Panc1 (cell line): ENCODE measurements around the gene PRKCD. TPM values are rescaled to one million over a fixed set of nuclear protein-coding genes. Genes with fewer than 3 reads are reported as not detected.

Experiments used
- ATAC-seq: fragments of 200-7000 bp; cut with Tn5 transposase; 2 replicates; pipeline ENCODE4 v1.9.1; 2020; ENCODE audit warnings: mild to moderate bottlenecking, moderate library complexity
- BruUV-seq: library from RNA; stranded (reverse); fragments of 400-500 nt; replicated peaks from 2 replicates; lab custom pipeline; 2021; lab: Mats Ljungman, UMichigan
- CTCF ChIA-PET: fragments of 300-600 bp; sonication (Branson Sonifier 250); formaldehyde crosslinking; loops from one replicate; lab custom pipeline; 2022; ENCODE audit warnings: antibody characterized with exemption; lab: Charles Lee
- POLR2A ChIA-PET: fragments of 300-600 bp; sonication (Branson Sonifier 250); formaldehyde crosslinking; loops from one replicate; lab custom pipeline; 2022; ENCODE audit warnings: antibody characterized with exemption; lab: Charles Lee
- DNase-seq: peaks from one replicate; pipeline ENCODE4 v3.0.0-alpha.2; 2010; ENCODE audit warnings: low read depth, low spot score
- H3K27ac ChIP-seq: 2 replicates; pipeline ENCODE4 v1.5.1; 2011; ENCODE audit warnings: mild to moderate bottlenecking, low read length, inconsistent platforms
- H3K27me3 ChIP-seq: fragments of 200-500 bp; sonication (Bioruptor generic); 2 replicates; pipeline ENCODE4 v1.6.0; 2014; ENCODE audit warnings: low read length, inconsistent platforms; ENCODE audit not compliant: control insufficient read depth, insufficient read depth
- H3K36me3 ChIP-seq: fragments of 200-500 bp; sonication (Bioruptor generic); 2 replicates; pipeline ENCODE4 v1.5.1; 2014; ENCODE audit warnings: inconsistent platforms, mild to moderate bottlenecking, low read length, moderate library complexity; ENCODE audit not compliant: control insufficient read depth, insufficient read depth
- H3K4me1 ChIP-seq: 2 replicates; pipeline ENCODE4 v1.5.1; 2011; ENCODE audit warnings: inconsistent platforms, mild to moderate bottlenecking, low read length, moderate library complexity; ENCODE audit not compliant: control insufficient read depth, insufficient read depth
- H3K4me3 ChIP-seq, 2 experiments: 2 replicates each; pipeline ENCODE4 v1.5.1; 2011 to 2012; ENCODE audit warnings: low read depth in 2 of 2, low read length in 2 of 2, mild to moderate bottlenecking in 2 of 2, inconsistent platforms in 1 of 2, moderate library complexity in 1 of 2
- H3K9me3 ChIP-seq: fragments of 200-500 bp; sonication (Bioruptor generic); 2 replicates; pipeline ENCODE4 v1.5.1; 2014; ENCODE audit warnings: low read depth, mild to moderate bottlenecking, inconsistent platforms, low read length, moderate library complexity; ENCODE audit not compliant: control insufficient read depth, insufficient read depth
- CTCF ChIP-seq: fragments of 450-650 bp; IDR thresholded peaks from 2 replicates; pipeline ENCODE4 v1.5.1; 2017; ENCODE audit warnings: mild to moderate bottlenecking
- POLR2AphosphoS5 ChIP-seq: IDR thresholded peaks from 2 replicates; pipeline ENCODE4 v1.6.1; 2012; ENCODE audit warnings: mild to moderate bottlenecking, low read depth, low read length, moderate library complexity
- REST ChIP-seq, 2 experiments: IDR thresholded peaks; 2 replicates each; pipeline ENCODE4 v1.6.1; 2011 to 2012; ENCODE audit warnings: low read depth in 2 of 2, control low read depth in 1 of 2, low read length in 1 of 2, mild to moderate bottlenecking in 1 of 2, moderate library complexity in 1 of 2; ENCODE audit not compliant: insufficient read depth in 1 of 2
- SIN3A ChIP-seq: IDR thresholded peaks from 2 replicates; pipeline ENCODE4 v1.6.1; 2012; ENCODE audit warnings: low read depth, mild to moderate bottlenecking, low read length, moderate library complexity, borderline replicate concordance; ENCODE audit not compliant: insufficient read depth
- TCF7L2 ChIP-seq: IDR thresholded peaks from 2 replicates; pipeline ENCODE4 v1.6.1; 2011; ENCODE audit warnings: mild to moderate bottlenecking, low read depth, low read length, inconsistent platforms
- in situ Hi-C: cut with HindIII; loops from 2 replicates; pipeline ENCODE4 v1.10.0; 2016; ENCODE audit warnings: low sequenced_read_pairs, low pct_unique_long_range_greater_than_20kb
- intact Hi-C: fragments of 100-400 bp; cut with micrococcal nuclease; formaldehyde crosslinking; loops from one replicate; pipeline ENCODE4 v1.10.0; 2022; ENCODE audit not compliant: unreplicated experiment
- total RNA-seq: library from RNA; stranded (reverse); gene quantifications from one replicate; pipeline ENCODE4 v1.2.1, GENCODE V29; 2021; ENCODE audit not compliant: unreplicated experiment

Gene PRKCD
- total RNA-seq, 1 experiment from 2014 or later = 14.0 TPM

- ChIA-PET POLR2A (no interaction called here), CTCF (no interaction called here)
- intact Hi-C loops = no loop called here
- no peak overlapping the region for H3K4me3 ChIP-seq
- no peak for TF ChIP-seq POLR2AphosphoS5
- no peak for TF ChIP-seq REST (IDR thresholded peaks at IDR 0.05; ENCODE audit: insufficient read depth in 1 of 2, low read depth in 2 of 2, low read length in 1 of 2)
- TF ChIP-seq TCF7L2 = no peak
- TF ChIP-seq CTCF = no peak
- no peak for TF ChIP-seq SIN3A
- in situ Hi-C loops = no loop called here
- H3K27ac ChIP-seq = no peak overlapping the region
- H3K4me1 ChIP-seq = peaks cover 31% of the 10 kb centered on the region
- BruUV-seq = no TSS peak
- no peaks in the 10 kb centered on the region for H3K9me3 ChIP-seq
- no peaks in the 10 kb centered on the region for H3K27me3 ChIP-seq
- ATAC-seq (no peak), DNase-seq (no peak)
- peaks cover 5% of the 10 kb centered on the region; the same call in 1 of the 2 replicates for H3K36me3 ChIP-seq
These were observed 74.5 kb downstream of the PRKCD start for GRCh38 chr3:53235545-53235944.

GRCh38 chr3:53236112-53236841, 75.3 kb downstream of the PRKCD start:
- Histone ChIP-seq H3K36me3 (peaks cover 5% of the 10 kb centered on the region; the same call in 1 of the 2 replicates), H3K9me3 (no peaks in the 10 kb centered on the region), H3K27me3 (no peaks in the 10 kb centered on the region), H3K4me3 (no peak overlapping the region), H3K4me1 (peaks cover 31% of the 10 kb centered on the region), H3K27ac (peak overlapping the region; percentile 63)
- ChIA-PET POLR2A (no interaction called here), CTCF (no interaction called here)
- DNase-seq (no peak), ATAC-seq (peak; percentile 66)
- intact Hi-C loops (no loop called here), in situ Hi-C loops (no loop called here)
- TF ChIP-seq POLR2AphosphoS5 (no peak), SIN3A (no peak), CTCF (no peak), REST (IDR thresholded peaks at IDR 0.05; ENCODE audit: insufficient read depth in 1 of 2, low read depth in 2 of 2, low read length in 1 of 2) (no peak)
- BruUV-seq = no TSS peak
